B cell (primary cell): ENCODE measurements around the gene CWC25. TPM values are rescaled to one million over a fixed set of nuclear protein-coding genes. Genes with fewer than 3 reads are reported as not detected.

Experiments
- ATAC-seq: fragments of 200-7000 bp; cut with Tn5 transposase; one replicate; pipeline ENCODE4 v1.10.0; 2021; ENCODE audit warnings: low read depth, mild to moderate bottlenecking, moderate number of reproducible peaks, moderate library complexity
- CTCF ChIA-PET: fragments of 350-600 bp; sonication (Branson Sonifier 250); formaldehyde crosslinking; loops from one replicate; lab custom pipeline; 2021; ENCODE audit warnings: antibody characterized with exemption, inconsistent platforms; lab: Charles Lee
- POLR2A ChIA-PET: fragments of 350-600 bp; sonication (Branson Sonifier 250); formaldehyde crosslinking; loops from one replicate; lab custom pipeline; 2021; ENCODE audit warnings: antibody characterized with exemption; lab: Charles Lee
- DNase-seq: peaks from one replicate; pipeline ENCODE4 v3.0.0; 2013
- H2AFZ ChIP-seq: 2 replicates; pipeline ENCODE4 v1.6.1; 2012; ENCODE audit warnings: mild to moderate bottlenecking, low read depth, low read length; ENCODE audit not compliant: insufficient read depth, poor library complexity, severe bottlenecking
- H3K27ac ChIP-seq, 2 donors: 1 replicate in 1 of 2; 2 replicates in 1 of 2; pipeline ENCODE4 v1.5.1; 2012 to 2013; ENCODE audit warnings: low read length in 2 of 2, mild to moderate bottlenecking in 2 of 2, moderate library complexity in 1 of 2
- H3K27me3 ChIP-seq, 4 experiments: fragments of 200-600 bp in 1 of 4; sonication (generic) in 1 of 4; replicated peaks in 1 of 4; 1 replicate in 2 of 4; 2 replicates in 2 of 4; pipeline versions ENCODE4 v1.6.1 to v1.7.0; 2013 to 2016; ENCODE audit warnings: low read length in 3 of 4, mild to moderate bottlenecking in 2 of 4, mixed read lengths in 1 of 4, moderate library complexity in 1 of 4; ENCODE audit not compliant: insufficient read depth in 4 of 4, control insufficient read depth in 3 of 4; ENCODE audit errors: control extremely low read depth in 1 of 4
- H3K36me3 ChIP-seq, 2 experiments: replicated peaks in 1 of 2; 1 replicate in 1 of 2; 2 replicates in 1 of 2; pipeline versions ENCODE4 v1.6.1 to v1.7.1; 2013; ENCODE audit warnings: low read length in 1 of 2; ENCODE audit not compliant: insufficient read depth in 2 of 2, control insufficient read depth in 1 of 2; ENCODE audit errors: control extremely low read depth in 1 of 2, extremely low read depth in 1 of 2
- H3K4me1 ChIP-seq, 2 donors: fragments of 200-600 bp in 1 of 2; sonication (generic) in 1 of 2; 1 replicate in 1 of 2; 2 replicates in 1 of 2; pipeline versions ENCODE4 v1.5.1 to v1.6.1; 2013 to 2017; ENCODE audit warnings: low read length in 2 of 2; ENCODE audit not compliant: control insufficient read depth in 2 of 2, insufficient read depth in 2 of 2
- H3K4me2 ChIP-seq: replicated peaks from 2 replicates; pipeline ENCODE3; 2012; ENCODE audit warnings: mild to moderate bottlenecking, low read depth, low read length; ENCODE audit not compliant: poor library complexity, severe bottlenecking
- H3K4me3 ChIP-seq, 5 experiments: fragments of 200-600 bp in 1 of 5; sonication (generic) in 1 of 5; 1 replicate in 3 of 5; 2 replicates in 2 of 5; pipeline versions ENCODE4 v1.5.1 to v1.7.0; 2011 to 2016; ENCODE audit warnings: low read length in 4 of 5, mild to moderate bottlenecking in 4 of 5, low read depth in 2 of 5, control low read depth in 1 of 5, moderate library complexity in 1 of 5; ENCODE audit not compliant: insufficient read depth in 1 of 5; ENCODE audit errors: control extremely low read depth in 1 of 5, extremely low read depth in 1 of 5
- H3K79me2 ChIP-seq: fragments of 200-600 bp; sonication (generic); one replicate; pipeline ENCODE4 v1.6.0; 2016; ENCODE audit warnings: low read length; ENCODE audit not compliant: control insufficient read depth, insufficient read depth
- H3K9ac ChIP-seq: fragments of 200-600 bp; sonication (generic); 2 replicates; pipeline ENCODE4 v1.6.1; 2017; ENCODE audit warnings: mild to moderate bottlenecking, low read length, moderate library complexity
- H3K9me3 ChIP-seq, 3 donors: one replicate each; pipeline versions ENCODE4 v1.6.1 to v1.7.1; 2013; ENCODE audit warnings: low read length in 2 of 3; ENCODE audit not compliant: control insufficient read depth in 2 of 3, insufficient read depth in 1 of 3; ENCODE audit errors: control extremely low read depth in 1 of 3
- H4K20me1 ChIP-seq: 2 replicates; pipeline ENCODE4 v1.6.0; 2012; ENCODE audit warnings: mild to moderate bottlenecking, low read length; ENCODE audit not compliant: insufficient read depth, control insufficient read depth, poor library complexity, severe bottlenecking
- H3K27ac Mint-ChIP-seq: one replicate; pipeline ENCODE4 v1.8.0; 2021; ENCODE audit warnings: mixed read lengths
- H3K27me3 Mint-ChIP-seq: one replicate; pipeline ENCODE4 v1.8.0; 2021; ENCODE audit warnings: mixed read lengths
- H3K4me1 Mint-ChIP-seq: one replicate; pipeline ENCODE4 v1.8.0; 2021; ENCODE audit warnings: mixed read lengths
- H3K4me3 Mint-ChIP-seq: one replicate; pipeline ENCODE4 v1.8.0; 2021; ENCODE audit warnings: mixed read lengths
- H3K9me3 Mint-ChIP-seq: one replicate; pipeline ENCODE4 v1.8.0; 2022; ENCODE audit warnings: mixed read lengths; ENCODE audit not compliant: insufficient read depth
- CTCF ChIP-seq: fragments of 200-600 bp; IDR thresholded peaks from one replicate; pipeline ENCODE4 v1.8.0; 2022; ENCODE audit warnings: antibody characterized with exemption, mild to moderate bottlenecking
- EZH2 ChIP-seq: IDR thresholded peaks from 2 replicates; pipeline ENCODE4 v1.6.1; 2012; ENCODE audit warnings: borderline replicate concordance, low read depth, mild to moderate bottlenecking, moderate library complexity, low read length; ENCODE audit not compliant: insufficient read depth, poor library complexity, severe bottlenecking
- WGBS: methylation state at CpG from one replicate; pipeline ENCODE4 v1.1.5; 2013; ENCODE audit warnings: missing lambda C conversion rate; ENCODE audit not compliant: insufficient coverage; 5-methylcytosine and 5-hydroxymethylcytosine counted together
- intact Hi-C: fragments of 100-400 bp; cut with micrococcal nuclease; formaldehyde crosslinking; loops from one replicate; pipeline ENCODE4 v1.10.0; 2022
- polyA plus RNA-seq: library from polyadenylated mRNA; depleted of rRNA; stranded (reverse); fragments of >200 nt; gene quantifications from 2 replicates; pipeline ENCODE4 v1.2.3, GENCODE V29; 2012
- total RNA-seq, 2 donors: library from RNA; stranded (reverse); fragments of 120-200 nt in 1 of 2; gene quantifications; 1 replicate in 1 of 2; 2 replicates in 1 of 2; pipeline versions ENCODE4 v1.2.3 to v1.2.4, GENCODE V29; 2013 to 2022

The CWC25 gene
- total and polyA plus RNA-seq, 2 donors (not counting 1 experiment from before 2014, with no cell fraction given), result 39.3 to 40.8 TPM

- Mint-ChIP-seq H3K27ac (no peak overlapping the region), H3K27me3 (no peaks in the 10 kb centered on the region), H3K4me1 (no peaks in the 10 kb centered on the region), H3K4me3 (no peak overlapping the region), H3K9me3 (no peaks in the 10 kb centered on the region)
- Histone ChIP-seq H3K9me3 (no peaks in the 10 kb centered on the region), H2AFZ (no peak overlapping the region), H4K20me1 (no peaks in the 10 kb centered on the region), H3K4me3 (no peak overlapping the region), H3K9ac (no peak overlapping the region), H3K27me3 (no peaks in the 10 kb centered on the region), H3K79me2 (no peaks in the 10 kb centered on the region), H3K4me1 (no peaks in the 10 kb centered on the region), H3K4me2 (no peak overlapping the region), H3K36me3 (peaks cover 10 to 85% of the 10 kb centered on the region in 2 experiments), H3K27ac (no peak overlapping the region)
- 98% methylated on average over 23 of the region's 23 CpGs for WGBS
- no peak for ATAC-seq
- POLR2A ChIA-PET, result no interaction called here
- TF ChIP-seq CTCF (no peak), EZH2 (no peak)
- DNase-seq, result no peak
- intact Hi-C loops, result no loop called here
- CTCF ChIA-PET, result no interaction called here
Observed at GRCh38 chr17:38779965-38780752, 45.0 kb downstream of the CWC25 start.

GRCh38 chr17:38777641-38778250 is 47.4 kb downstream of the CWC25 start:
- H3K36me3 ChIP-seq, result peaks cover 6 to 81% of the 10 kb centered on the region in 2 experiments
- no peak overlapping the region for H3K9ac ChIP-seq
- H3K27ac ChIP-seq, result no peak overlapping the region
- Mint-ChIP-seq H3K4me1 (no peaks in the 10 kb centered on the region), H3K4me3 (no peak overlapping the region), H3K27me3 (no peaks in the 10 kb centered on the region), H3K27ac (no peak overlapping the region), H3K9me3 (no peaks in the 10 kb centered on the region)
- no peak overlapping the region for H2AFZ ChIP-seq
- no peak for DNase-seq
- no peaks in the 10 kb centered on the region for H4K20me1 ChIP-seq
- CTCF ChIA-PET, result no interaction called here
- 93% methylated on average over 3 of the region's 7 CpGs for WGBS
- intact Hi-C loops, result no loop called here
- no peak overlapping the region for H3K4me2 ChIP-seq
- POLR2A ChIA-PET, result interaction anchor here (0.7 kb wide), 2 partner anchors 94 to 385 kb away, joined by 6 to 8 read pairs; no protein-coding TSS in a partner anchor
- no peaks in the 10 kb centered on the region for H3K27me3 ChIP-seq
- H3K4me3 ChIP-seq, result no peak overlapping the region
- no peaks in the 10 kb centered on the region for H3K9me3 ChIP-seq
- no peak for TF ChIP-seq CTCF
- no peak for TF ChIP-seq EZH2
- no peaks in the 10 kb centered on the region for H3K4me1 ChIP-seq
- no peak for ATAC-seq
- no peaks in the 10 kb centered on the region for H3K79me2 ChIP-seq
